H9 (cell line): ENCODE data around the gene USP5. TPM values are rescaled to one million over a fixed set of nuclear protein-coding genes. Genes with fewer than 3 reads are reported as not detected.

ENCODE experiments used
- DNase-seq: peaks from one replicate; pipeline ENCODE4 v3.0.0-alpha.2; 2017
- H2AFZ ChIP-seq: one replicate; pipeline ENCODE4 v1.6.1; 2013; ENCODE audit warnings: mild to moderate bottlenecking, low read length, control low read depth, moderate library complexity
- H2AK5ac ChIP-seq: 2 replicates; pipeline ENCODE4 v1.6.1; 2013; ENCODE audit warnings: low read length, control low read depth, mixed read lengths; ENCODE audit not compliant: insufficient read length
- H2BK120ac ChIP-seq: one replicate; pipeline ENCODE4 v1.6.1; 2013; ENCODE audit warnings: low read depth, mild to moderate bottlenecking, low read length, control low read depth, inconsistent platforms; ENCODE audit not compliant: poor library complexity, severe bottlenecking
- H2BK12ac ChIP-seq: 2 replicates; pipeline ENCODE4 v1.6.1; 2013; ENCODE audit warnings: low read length, control low read depth, mixed read lengths, low read depth; ENCODE audit not compliant: insufficient read length
- H2BK15ac ChIP-seq: 2 replicates; pipeline ENCODE4 v1.6.1; 2013; ENCODE audit warnings: low read depth, low read length, control low read depth
- H2BK20ac ChIP-seq: one replicate; pipeline ENCODE4 v1.6.1; 2013; ENCODE audit warnings: low read depth, mild to moderate bottlenecking, low read length, control low read depth, inconsistent platforms; ENCODE audit not compliant: poor library complexity, severe bottlenecking
- H2BK5ac ChIP-seq: 2 replicates; pipeline ENCODE4 v1.6.1; 2013; ENCODE audit warnings: low read length, control low read depth, mixed read lengths; ENCODE audit not compliant: insufficient read length
- H3K14ac ChIP-seq: 2 replicates; pipeline ENCODE4 v1.6.1; 2013; ENCODE audit warnings: low read length, control low read depth; ENCODE audit not compliant: insufficient read depth
- H3K18ac ChIP-seq: 2 replicates; pipeline ENCODE4 v1.6.1; 2013; ENCODE audit warnings: low read depth, mild to moderate bottlenecking, mixed read lengths, low read length, control low read depth; ENCODE audit not compliant: insufficient read length
- H3K23ac ChIP-seq: 2 replicates; pipeline ENCODE4 v1.6.1; 2013; ENCODE audit warnings: low read length, control low read depth, mixed read lengths, low read depth; ENCODE audit not compliant: insufficient read length
- H3K23me2 ChIP-seq: 2 replicates; pipeline ENCODE4 v1.6.1; 2013; ENCODE audit warnings: low read depth, mild to moderate bottlenecking, mixed read lengths, low read length, control low read depth; ENCODE audit not compliant: insufficient read length, poor library complexity, severe bottlenecking
- H3K27ac ChIP-seq: 2 replicates; pipeline ENCODE4 v1.5.1; 2013; ENCODE audit warnings: low read length, control low read depth, mixed read lengths, low read depth; ENCODE audit not compliant: insufficient read length
- H3K27me3 ChIP-seq: 2 replicates; pipeline ENCODE4 v1.6.1; 2013; ENCODE audit warnings: low read length, control low read depth, inconsistent platforms; ENCODE audit not compliant: insufficient read depth
- H3K4ac ChIP-seq: 2 replicates; pipeline ENCODE4 v1.6.1; 2013; ENCODE audit warnings: low read depth, mild to moderate bottlenecking, control low read depth, inconsistent platforms, low read length, moderate library complexity
- H3K4me1 ChIP-seq: 2 replicates; pipeline ENCODE4 v1.6.1; 2013; ENCODE audit warnings: low read length, control low read depth, inconsistent platforms; ENCODE audit not compliant: insufficient read depth
- H3K4me2 ChIP-seq: 2 replicates; pipeline ENCODE4 v1.6.1; 2013; ENCODE audit warnings: low read length, control low read depth, mixed read lengths; ENCODE audit not compliant: insufficient read length, insufficient read depth
- H3K56ac ChIP-seq: 2 replicates; pipeline ENCODE4 v1.6.1; 2013; ENCODE audit warnings: low read depth, mild to moderate bottlenecking, mixed read lengths, low read length, control low read depth; ENCODE audit not compliant: insufficient read length
- H3K79me1 ChIP-seq: 2 replicates; pipeline ENCODE4 v1.6.1; 2013; ENCODE audit warnings: low read depth, mild to moderate bottlenecking, moderate library complexity, low read length, control low read depth, inconsistent platforms; ENCODE audit not compliant: insufficient read depth, poor library complexity, severe bottlenecking
- H3K79me2 ChIP-seq: 2 replicates; pipeline ENCODE4 v1.6.1; 2013; ENCODE audit warnings: low read length, control low read depth, inconsistent platforms; ENCODE audit not compliant: insufficient read depth
- H3K9ac ChIP-seq: 2 replicates; pipeline ENCODE4 v1.6.1; 2013; ENCODE audit warnings: low read length, control low read depth, mixed read lengths; ENCODE audit not compliant: insufficient read length; ENCODE audit errors: extremely low read depth
- H3K9me3 ChIP-seq: one replicate; pipeline ENCODE4 v1.6.1; 2013; ENCODE audit warnings: low read depth, low read length, inconsistent platforms; ENCODE audit not compliant: control insufficient read depth
- H3T11ph ChIP-seq: one replicate; pipeline ENCODE4 v1.6.1; 2013; ENCODE audit warnings: mild to moderate bottlenecking, low read length, control low read depth, inconsistent platforms
- H4K20me1 ChIP-seq: one replicate; pipeline ENCODE4 v1.6.1; 2013; ENCODE audit not compliant: control insufficient read depth, insufficient read length, insufficient read depth
- H4K5ac ChIP-seq: 2 replicates; pipeline ENCODE4 v1.6.1; 2013; ENCODE audit warnings: low read depth, mild to moderate bottlenecking, mixed read lengths, low read length, control low read depth; ENCODE audit not compliant: insufficient read length
- H4K8ac ChIP-seq: replicated peaks from 2 replicates; pipeline ENCODE4 v1.6.1; 2013; ENCODE audit warnings: low read length, control low read depth, mixed read lengths, low read depth; ENCODE audit not compliant: insufficient read length
- H4K91ac ChIP-seq: 2 replicates; pipeline ENCODE4 v1.6.1; 2013; ENCODE audit warnings: low read depth, mild to moderate bottlenecking, moderate library complexity, mixed read lengths, low read length, control low read depth; ENCODE audit not compliant: insufficient read length
- H3K27ac Mint-ChIP-seq, 3 experiments: 2 replicates in 2 of 3; 3 replicates in 1 of 3; pipeline ENCODE4 v1.8.0; 2020 to 2021; ENCODE audit warnings: mixed read lengths in 3 of 3, mild to moderate bottlenecking in 1 of 3, moderate library complexity in 1 of 3
- H3K27me3 Mint-ChIP-seq: 2 replicates; pipeline ENCODE4 v1.8.0; 2021; ENCODE audit warnings: low read depth, mild to moderate bottlenecking, moderate library complexity, mixed read lengths
- H3K36me3 Mint-ChIP-seq, 3 experiments: 2 replicates in 2 of 3; 3 replicates in 1 of 3; pipeline ENCODE4 v1.8.0; 2020 to 2021; ENCODE audit warnings: low read depth in 3 of 3, mixed read lengths in 3 of 3; ENCODE audit not compliant: insufficient read depth in 1 of 3
- H3K4me1 Mint-ChIP-seq, 2 experiments: 2 replicates each; pipeline ENCODE4 v1.8.0; 2020; ENCODE audit warnings: mixed read lengths in 2 of 2
- H3K4me3 Mint-ChIP-seq, 2 experiments: 2 replicates in 1 of 2; 3 replicates in 1 of 2; pipeline ENCODE4 v1.8.0; 2020 to 2021; ENCODE audit warnings: mild to moderate bottlenecking in 2 of 2, mixed read lengths in 2 of 2, moderate library complexity in 1 of 2
- H3K9me3 Mint-ChIP-seq, 2 experiments: 2 replicates in 1 of 2; 3 replicates in 1 of 2; pipeline ENCODE4 v1.8.0; 2020; ENCODE audit warnings: mild to moderate bottlenecking in 2 of 2, mixed read lengths in 2 of 2, moderate library complexity in 1 of 2
- WGBS: extraction: QIAGEN DNeasy Blood & Tissue Kit; methylation state at CpG from one replicate; pipeline ENCODE4 v1.1.7; 2013; ENCODE audit warnings: missing lambda C conversion rate, low lambda C conversion rate, mixed read lengths; ENCODE audit not compliant: insufficient read length; ENCODE audit errors: extremely low coverage; 5-methylcytosine and 5-hydroxymethylcytosine counted together
- total RNA-seq: library from RNA; stranded (reverse); gene quantifications from 2 replicates; pipeline ENCODE4 v1.2.1, GENCODE V29; 2021
- TF ChIP-seq, protein P1 (sequence below): fragments of 200-600 bp; sonication (generic); conservative IDR thresholded peaks from 3 replicates; pipeline ENCODE4 v1.8.0; 2021; ENCODE audit warnings: antibody characterized with exemption, mild to moderate bottlenecking

USP5 gene
- total RNA-seq, 1 experiment from 2014 or later, result 143 TPM

DNA sequence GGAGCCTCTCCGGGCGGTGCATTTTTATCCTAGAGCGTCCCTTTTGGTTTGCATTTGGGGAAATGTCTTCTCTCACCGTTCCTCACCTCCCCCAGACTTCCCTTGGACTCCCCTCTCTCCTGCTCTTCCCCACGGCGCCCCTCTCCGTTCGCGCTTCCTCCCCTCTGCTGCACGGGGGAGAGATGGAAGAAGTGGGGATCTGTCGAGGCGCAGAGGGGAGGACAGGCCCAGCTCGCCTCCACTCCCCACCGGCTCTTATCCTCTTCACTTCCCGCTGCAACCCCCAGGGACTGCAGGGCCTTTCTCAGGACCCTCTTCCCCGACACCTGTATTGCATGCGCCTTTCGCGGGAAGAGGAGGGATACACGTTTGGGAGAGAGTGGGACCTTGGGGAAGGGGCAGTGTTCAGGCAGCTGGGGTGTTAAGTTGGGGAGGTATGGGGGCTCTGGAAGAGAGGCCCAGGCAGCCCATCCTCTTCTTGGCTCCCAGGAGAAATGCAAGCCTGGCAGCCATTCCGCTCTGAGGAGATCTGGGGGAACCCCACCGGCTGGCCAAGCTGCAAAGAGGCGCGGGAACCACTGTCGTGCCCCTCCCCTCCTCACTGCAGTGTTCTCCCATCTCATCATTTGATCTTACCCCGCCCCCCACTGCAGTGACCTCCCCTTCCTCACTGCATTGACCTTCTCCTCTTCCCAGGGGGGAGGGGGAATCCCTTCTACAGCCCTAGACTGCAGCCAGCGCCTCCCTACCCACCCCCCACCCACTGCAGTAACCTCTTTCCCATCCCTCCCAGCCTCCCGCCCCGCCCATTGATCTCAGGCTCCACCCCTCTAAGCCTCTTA, 63.2 kb downstream of the USP5 start:
- no peak overlapping the region for H3K23ac ChIP-seq
- H2BK12ac ChIP-seq, result no peak overlapping the region
- H2BK120ac ChIP-seq, result no peak overlapping the region
- peak overlapping the region; percentile 71 to 96 (median 94) for H3K27ac Mint-ChIP-seq
- no peaks in the 10 kb centered on the region for H3K9me3 Mint-ChIP-seq
- H3K27me3 ChIP-seq, result no peaks in the 10 kb centered on the region
- H2AFZ ChIP-seq, result no peak overlapping the region
- H2AK5ac ChIP-seq, result no peak overlapping the region
- peak overlapping the region; percentile 92 to 94 for H3K4me3 Mint-ChIP-seq
- TF ChIP-seq, protein P1, sequence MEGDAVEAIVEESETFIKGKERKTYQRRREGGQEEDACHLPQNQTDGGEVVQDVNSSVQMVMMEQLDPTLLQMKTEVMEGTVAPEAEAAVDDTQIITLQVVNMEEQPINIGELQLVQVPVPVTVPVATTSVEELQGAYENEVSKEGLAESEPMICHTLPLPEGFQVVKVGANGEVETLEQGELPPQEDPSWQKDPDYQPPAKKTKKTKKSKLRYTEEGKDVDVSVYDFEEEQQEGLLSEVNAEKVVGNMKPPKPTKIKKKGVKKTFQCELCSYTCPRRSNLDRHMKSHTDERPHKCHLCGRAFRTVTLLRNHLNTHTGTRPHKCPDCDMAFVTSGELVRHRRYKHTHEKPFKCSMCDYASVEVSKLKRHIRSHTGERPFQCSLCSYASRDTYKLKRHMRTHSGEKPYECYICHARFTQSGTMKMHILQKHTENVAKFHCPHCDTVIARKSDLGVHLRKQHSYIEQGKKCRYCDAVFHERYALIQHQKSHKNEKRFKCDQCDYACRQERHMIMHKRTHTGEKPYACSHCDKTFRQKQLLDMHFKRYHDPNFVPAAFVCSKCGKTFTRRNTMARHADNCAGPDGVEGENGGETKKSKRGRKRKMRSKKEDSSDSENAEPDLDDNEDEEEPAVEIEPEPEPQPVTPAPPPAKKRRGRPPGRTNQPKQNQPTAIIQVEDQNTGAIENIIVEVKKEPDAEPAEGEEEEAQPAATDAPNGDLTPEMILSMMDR, result no peak
- no peak overlapping the region for H2BK20ac ChIP-seq
- H4K20me1 ChIP-seq, result no peaks in the 10 kb centered on the region
- H4K5ac ChIP-seq, result no peak overlapping the region
- no peak overlapping the region for H3K14ac ChIP-seq
- no peaks in the 10 kb centered on the region; the same call in 1 of the 2 replicates for H3K4me1 ChIP-seq
- no peak overlapping the region for H4K8ac ChIP-seq
- H3K9ac ChIP-seq, result peak overlapping the region; percentile 9
- peaks cover 6% of the 10 kb centered on the region for H3K79me1 ChIP-seq
- no peak overlapping the region for H3K18ac ChIP-seq
- H2BK5ac ChIP-seq, result no peak overlapping the region
- H4K91ac ChIP-seq, result no peak overlapping the region
- WGBS, result no CpG with 5 or more reads among the region's 29 CpGs
- no peak overlapping the region for H2BK15ac ChIP-seq
- H3K9me3 ChIP-seq, result no peaks in the 10 kb centered on the region
- H3K56ac ChIP-seq, result no peak overlapping the region
- no peak overlapping the region for H3K4ac ChIP-seq
- no peaks in the 10 kb centered on the region for H3K79me2 ChIP-seq
- H3K36me3 Mint-ChIP-seq, result peaks cover 26 to 41% (median 41%) of the 10 kb centered on the region in 3 experiments
- H3K27ac ChIP-seq, result no peak overlapping the region
- H3K27me3 Mint-ChIP-seq, result peaks cover 17% of the 10 kb centered on the region
- peak; percentile 86 for DNase-seq
- H3T11ph ChIP-seq, result no peak overlapping the region
- peak overlapping the region; percentile 70 for H3K4me2 ChIP-seq
- peaks cover 16% of the 10 kb centered on the region for H3K23me2 ChIP-seq
- H3K4me1 Mint-ChIP-seq, result peaks cover 29 to 47% of the 10 kb centered on the region in 2 experiments
